HL-60 (cell line): ENCODE measurements around the gene STT3B.

ENCODE experiments used
- DNase-seq, 2 experiments: peaks; one replicate each; pipeline ENCODE4 v3.0.0-alpha.2; 2010 to 2020; ENCODE audit warnings: low read depth in 1 of 2, low spot score in 1 of 2
- H3K27ac ChIP-seq: fragments of 250-450 bp; sonication (Bioruptor Pico); replicated peaks from 2 replicates; pipeline ENCODE4 v1.5.1; 2020; ENCODE audit warnings: mild to moderate bottlenecking, moderate library complexity
- H3K27me3 ChIP-seq: fragments of 250-450 bp; sonication (Bioruptor Pico); 2 replicates; pipeline ENCODE4 v1.5.1; 2021; ENCODE audit warnings: mild to moderate bottlenecking, moderate library complexity; ENCODE audit not compliant: insufficient read depth, poor library complexity, severe bottlenecking
- H3K4me3 ChIP-seq: replicated peaks from 2 replicates; pipeline ENCODE4 v1.5.1; 2011; ENCODE audit warnings: mild to moderate bottlenecking, control low read depth, low read length; ENCODE audit not compliant: insufficient read depth
- GABPA ChIP-seq: IDR thresholded peaks from 2 replicates; pipeline ENCODE4 v1.6.1; 2012; ENCODE audit warnings: low read depth
- POLR2AphosphoS5 ChIP-seq: IDR thresholded peaks from 2 replicates; pipeline ENCODE4 v1.6.1; 2012; ENCODE audit warnings: low read depth
- SPI1 ChIP-seq: IDR thresholded peaks from 2 replicates; pipeline ENCODE4 v1.6.1; 2012; ENCODE audit warnings: low read depth, mild to moderate bottlenecking, borderline replicate concordance
- TF ChIP-seq, protein P1 (sequence below): IDR thresholded peaks from one replicate; pipeline ENCODE4 v1.5.1; 2011; ENCODE audit warnings: low read length, control low read depth, inconsistent platforms; ENCODE audit not compliant: insufficient read depth
- TF ChIP-seq, protein P2 (sequence below): IDR thresholded peaks from 2 replicates; pipeline ENCODE4 v1.6.1; 2012; ENCODE audit warnings: low read depth; ENCODE audit not compliant: insufficient replicate concordance

The STT3B gene

DNA sequence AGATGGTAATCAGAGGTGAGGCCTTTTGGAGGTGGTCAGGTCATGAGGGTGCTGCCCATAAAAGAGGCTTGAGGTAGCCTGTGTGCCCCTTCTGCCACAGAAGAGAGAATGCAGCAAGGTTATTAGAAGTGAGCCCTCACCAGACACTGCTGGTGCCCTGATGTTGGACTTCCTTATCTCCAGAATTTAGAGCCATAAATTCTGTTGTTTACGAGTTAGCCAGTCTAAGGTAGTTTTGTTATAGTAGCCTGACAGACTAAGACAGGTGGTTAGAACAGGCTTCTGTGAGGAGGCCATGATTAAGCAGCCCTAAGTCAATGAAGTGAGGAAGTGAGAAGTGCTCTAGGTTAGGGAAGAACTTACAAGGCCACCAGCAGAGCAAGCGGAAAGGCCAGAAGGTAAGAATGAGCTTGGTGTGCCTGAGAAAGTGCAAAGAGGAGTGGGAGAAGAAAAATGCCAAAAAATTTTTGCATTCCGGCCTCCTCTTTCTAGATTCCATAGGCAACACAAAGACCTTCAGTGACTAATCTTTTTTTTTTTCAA lies 44.2 kb upstream of the STT3B start:
- no peak for DNase-seq
- TF ChIP-seq SPI1 (no peak), POLR2AphosphoS5 (no peak), GABPA (no peak)
- TF ChIP-seq, protein P1, sequence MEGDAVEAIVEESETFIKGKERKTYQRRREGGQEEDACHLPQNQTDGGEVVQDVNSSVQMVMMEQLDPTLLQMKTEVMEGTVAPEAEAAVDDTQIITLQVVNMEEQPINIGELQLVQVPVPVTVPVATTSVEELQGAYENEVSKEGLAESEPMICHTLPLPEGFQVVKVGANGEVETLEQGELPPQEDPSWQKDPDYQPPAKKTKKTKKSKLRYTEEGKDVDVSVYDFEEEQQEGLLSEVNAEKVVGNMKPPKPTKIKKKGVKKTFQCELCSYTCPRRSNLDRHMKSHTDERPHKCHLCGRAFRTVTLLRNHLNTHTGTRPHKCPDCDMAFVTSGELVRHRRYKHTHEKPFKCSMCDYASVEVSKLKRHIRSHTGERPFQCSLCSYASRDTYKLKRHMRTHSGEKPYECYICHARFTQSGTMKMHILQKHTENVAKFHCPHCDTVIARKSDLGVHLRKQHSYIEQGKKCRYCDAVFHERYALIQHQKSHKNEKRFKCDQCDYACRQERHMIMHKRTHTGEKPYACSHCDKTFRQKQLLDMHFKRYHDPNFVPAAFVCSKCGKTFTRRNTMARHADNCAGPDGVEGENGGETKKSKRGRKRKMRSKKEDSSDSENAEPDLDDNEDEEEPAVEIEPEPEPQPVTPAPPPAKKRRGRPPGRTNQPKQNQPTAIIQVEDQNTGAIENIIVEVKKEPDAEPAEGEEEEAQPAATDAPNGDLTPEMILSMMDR, result no peak
- TF ChIP-seq, protein P2, sequence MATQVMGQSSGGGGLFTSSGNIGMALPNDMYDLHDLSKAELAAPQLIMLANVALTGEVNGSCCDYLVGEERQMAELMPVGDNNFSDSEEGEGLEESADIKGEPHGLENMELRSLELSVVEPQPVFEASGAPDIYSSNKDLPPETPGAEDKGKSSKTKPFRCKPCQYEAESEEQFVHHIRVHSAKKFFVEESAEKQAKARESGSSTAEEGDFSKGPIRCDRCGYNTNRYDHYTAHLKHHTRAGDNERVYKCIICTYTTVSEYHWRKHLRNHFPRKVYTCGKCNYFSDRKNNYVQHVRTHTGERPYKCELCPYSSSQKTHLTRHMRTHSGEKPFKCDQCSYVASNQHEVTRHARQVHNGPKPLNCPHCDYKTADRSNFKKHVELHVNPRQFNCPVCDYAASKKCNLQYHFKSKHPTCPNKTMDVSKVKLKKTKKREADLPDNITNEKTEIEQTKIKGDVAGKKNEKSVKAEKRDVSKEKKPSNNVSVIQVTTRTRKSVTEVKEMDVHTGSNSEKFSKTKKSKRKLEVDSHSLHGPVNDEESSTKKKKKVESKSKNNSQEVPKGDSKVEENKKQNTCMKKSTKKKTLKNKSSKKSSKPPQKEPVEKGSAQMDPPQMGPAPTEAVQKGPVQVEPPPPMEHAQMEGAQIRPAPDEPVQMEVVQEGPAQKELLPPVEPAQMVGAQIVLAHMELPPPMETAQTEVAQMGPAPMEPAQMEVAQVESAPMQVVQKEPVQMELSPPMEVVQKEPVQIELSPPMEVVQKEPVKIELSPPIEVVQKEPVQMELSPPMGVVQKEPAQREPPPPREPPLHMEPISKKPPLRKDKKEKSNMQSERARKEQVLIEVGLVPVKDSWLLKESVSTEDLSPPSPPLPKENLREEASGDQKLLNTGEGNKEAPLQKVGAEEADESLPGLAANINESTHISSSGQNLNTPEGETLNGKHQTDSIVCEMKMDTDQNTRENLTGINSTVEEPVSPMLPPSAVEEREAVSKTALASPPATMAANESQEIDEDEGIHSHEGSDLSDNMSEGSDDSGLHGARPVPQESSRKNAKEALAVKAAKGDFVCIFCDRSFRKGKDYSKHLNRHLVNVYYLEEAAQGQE, result no peak

DNA sequence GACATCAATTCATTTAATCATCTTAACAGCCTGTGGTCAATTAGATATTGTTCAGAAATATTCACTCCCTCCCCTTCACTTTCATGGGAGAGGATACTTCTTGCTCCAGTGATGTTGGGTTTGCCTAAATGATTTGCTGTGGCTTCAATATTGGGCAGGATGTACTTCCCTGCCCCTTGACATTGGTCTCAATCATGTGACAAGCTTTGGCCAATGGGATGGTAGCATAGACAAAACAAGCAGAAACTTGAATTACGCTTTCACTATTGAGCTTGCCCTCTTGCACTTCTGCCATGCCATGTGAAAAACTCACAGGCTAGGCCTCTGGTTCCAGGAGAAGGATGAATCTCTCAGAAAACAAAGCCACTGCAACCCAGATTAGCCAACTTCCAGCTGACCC lies 42.2 kb upstream of the STT3B start:
- H3K4me3 ChIP-seq, result no peak overlapping the region
- no peaks in the 10 kb centered on the region for H3K27me3 ChIP-seq
- DNase-seq, result no peak
- TF ChIP-seq POLR2AphosphoS5 (no peak), GABPA (no peak), SPI1 (no peak)
- TF ChIP-seq, protein P2, result no peak
- TF ChIP-seq, protein P1, result no peak
- H3K27ac ChIP-seq, result no peak overlapping the region

More for the DNA sequence above, 44.2 kb upstream of the STT3B start:
- Histone ChIP-seq H3K27ac (no peak overlapping the region), H3K27me3 (no peaks in the 10 kb centered on the region), H3K4me3 (no peak overlapping the region)

DNA sequence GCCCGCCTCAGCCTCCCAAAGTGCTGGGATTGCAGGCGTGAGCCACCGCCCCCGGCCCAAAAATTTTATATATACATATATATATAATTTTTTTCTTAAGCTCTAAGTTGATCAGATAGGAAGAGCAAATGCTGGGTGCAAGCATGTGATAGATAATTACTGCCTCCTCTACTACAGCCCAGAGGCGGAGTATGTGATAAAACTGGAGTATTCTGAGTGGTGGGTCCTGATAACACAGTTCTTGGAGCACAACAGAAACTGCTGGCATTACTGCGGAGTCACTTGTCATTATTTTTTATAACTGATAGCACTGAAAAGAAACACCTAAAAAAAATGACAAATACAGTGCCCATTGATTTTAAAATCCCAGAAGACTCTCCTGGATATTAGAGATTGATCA lies 41.1 kb upstream of the STT3B start:
- Histone ChIP-seq H3K27ac (no peak overlapping the region), H3K4me3 (no peak overlapping the region), H3K27me3 (no peaks in the 10 kb centered on the region)
- DNase-seq, result no peak
- no peak for TF ChIP-seq GABPA
- TF ChIP-seq SPI1, result no peak
- TF ChIP-seq, protein P2, result no peak
- TF ChIP-seq, protein P1, result no peak
- no peak for TF ChIP-seq POLR2AphosphoS5
